ENCODE results near the gene LHX4. TPM values are rescaled to one million over a fixed set of nuclear protein-coding genes. Genes with fewer than 3 reads are reported as not detected.
A peak's percentile ranks its signal among the peaks of the same experiment; 100 is the strongest.

The LHX4 gene
- total and polyA plus RNA-seq, 4 donors, result under 0.01 to 0.19 (median 0.05) TPM

DNA sequence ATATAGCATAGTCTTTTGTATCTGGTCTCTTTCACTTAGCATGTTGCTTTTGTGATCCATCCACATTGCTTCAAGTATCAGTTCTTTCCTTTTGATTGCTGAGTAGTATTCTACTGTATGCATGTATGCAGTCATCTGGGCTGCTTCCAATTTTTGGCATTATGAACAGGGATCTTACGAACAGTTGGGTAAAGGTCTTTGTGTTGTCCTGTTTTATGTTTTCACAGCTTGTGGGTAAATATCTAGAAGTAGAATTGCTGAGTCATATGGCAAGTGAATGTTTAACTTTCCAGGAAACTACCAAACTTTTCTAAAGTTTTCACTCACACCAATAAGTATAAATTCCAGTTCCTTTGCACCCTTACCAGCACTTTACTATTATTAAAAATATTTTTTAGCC lies 60.9 kb downstream of the LHX4 start:
- Histone ChIP-seq H3K27ac (ENCODE audit: low read depth in 1 of 2, low read length in 2 of 2) (no peak overlapping the region), H3K27me3 (ENCODE audit: control insufficient read depth in 4 of 4, insufficient read depth in 4 of 4, low read length in 3 of 4) (no peaks in the 10 kb centered on the region), H3K4me3 (ENCODE audit: low read depth in 1 of 3, low read length in 3 of 3) (no peak overlapping the region), H3K9me3 (ENCODE audit: control insufficient read depth in 4 of 4, low read length in 3 of 4) (no peaks in the 10 kb centered on the region), H3K36me3 (ENCODE audit: control insufficient read depth in 4 of 4, insufficient read depth in 3 of 4, low read depth in 1 of 4, low read length in 3 of 4) (no peaks in the 10 kb centered on the region), H3K4me1 (ENCODE audit: control insufficient read depth in 4 of 4, insufficient read depth in 4 of 4, low read length in 3 of 4) (peaks cover 0 to 6% (median 0%) of the 10 kb centered on the region in 4 donors), H3K9ac (ENCODE audit: low read depth in 1 of 2, low read length in 2 of 2) (no peak overlapping the region)
- 29% methylated on average over 1 of the region's 1 CpG for WGBS
- TF ChIP-seq JUND (IDR thresholded peaks at IDR 0.05) (peak in 1 of 2 donors; percentile 60), FOXA1 (IDR thresholded peaks at IDR 0.05) (no peak), FOXA2 (IDR thresholded peaks at IDR 0.05) (peak; percentile 48), HNF4G (IDR thresholded peaks at IDR 0.05) (no peak), SP1 (IDR thresholded peaks at IDR 0.05) (peak; percentile 54), HNF4A (conservative IDR thresholded peaks at IDR 0.05) (peak; percentile 41 to 65), EGR1 (IDR thresholded peaks at IDR 0.05; ENCODE audit: low read depth in 2 of 2) (no peak), TAF1 (conservative IDR thresholded peaks at IDR 0.05) (no peak), RXRA (IDR thresholded peaks at IDR 0.05) (peak; percentile 18 to 52), YY1 (IDR thresholded peaks at IDR 0.05) (peak; percentile 26), GABPA (IDR thresholded peaks at IDR 0.05 in 1 of 2, conservative IDR thresholded peaks at IDR 0.05 in 1 of 2) (no peak), RAD21 (IDR thresholded peaks at IDR 0.05) (peak in 1 of 2 donors; percentile 9), NR2F2 (IDR thresholded peaks at IDR 0.05) (no peak)
- TF ChIP-seq, protein P1, sequence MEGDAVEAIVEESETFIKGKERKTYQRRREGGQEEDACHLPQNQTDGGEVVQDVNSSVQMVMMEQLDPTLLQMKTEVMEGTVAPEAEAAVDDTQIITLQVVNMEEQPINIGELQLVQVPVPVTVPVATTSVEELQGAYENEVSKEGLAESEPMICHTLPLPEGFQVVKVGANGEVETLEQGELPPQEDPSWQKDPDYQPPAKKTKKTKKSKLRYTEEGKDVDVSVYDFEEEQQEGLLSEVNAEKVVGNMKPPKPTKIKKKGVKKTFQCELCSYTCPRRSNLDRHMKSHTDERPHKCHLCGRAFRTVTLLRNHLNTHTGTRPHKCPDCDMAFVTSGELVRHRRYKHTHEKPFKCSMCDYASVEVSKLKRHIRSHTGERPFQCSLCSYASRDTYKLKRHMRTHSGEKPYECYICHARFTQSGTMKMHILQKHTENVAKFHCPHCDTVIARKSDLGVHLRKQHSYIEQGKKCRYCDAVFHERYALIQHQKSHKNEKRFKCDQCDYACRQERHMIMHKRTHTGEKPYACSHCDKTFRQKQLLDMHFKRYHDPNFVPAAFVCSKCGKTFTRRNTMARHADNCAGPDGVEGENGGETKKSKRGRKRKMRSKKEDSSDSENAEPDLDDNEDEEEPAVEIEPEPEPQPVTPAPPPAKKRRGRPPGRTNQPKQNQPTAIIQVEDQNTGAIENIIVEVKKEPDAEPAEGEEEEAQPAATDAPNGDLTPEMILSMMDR (IDR thresholded peaks at IDR 0.05; ENCODE audit: low read depth, low read length, missing input control), result no peak
- TF ChIP-seq, protein P2, sequence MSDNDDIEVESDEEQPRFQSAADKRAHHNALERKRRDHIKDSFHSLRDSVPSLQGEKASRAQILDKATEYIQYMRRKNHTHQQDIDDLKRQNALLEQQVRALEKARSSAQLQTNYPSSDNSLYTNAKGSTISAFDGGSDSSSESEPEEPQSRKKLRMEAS (IDR thresholded peaks at IDR 0.05), result no peak
- TF ChIP-seq, protein P3, sequence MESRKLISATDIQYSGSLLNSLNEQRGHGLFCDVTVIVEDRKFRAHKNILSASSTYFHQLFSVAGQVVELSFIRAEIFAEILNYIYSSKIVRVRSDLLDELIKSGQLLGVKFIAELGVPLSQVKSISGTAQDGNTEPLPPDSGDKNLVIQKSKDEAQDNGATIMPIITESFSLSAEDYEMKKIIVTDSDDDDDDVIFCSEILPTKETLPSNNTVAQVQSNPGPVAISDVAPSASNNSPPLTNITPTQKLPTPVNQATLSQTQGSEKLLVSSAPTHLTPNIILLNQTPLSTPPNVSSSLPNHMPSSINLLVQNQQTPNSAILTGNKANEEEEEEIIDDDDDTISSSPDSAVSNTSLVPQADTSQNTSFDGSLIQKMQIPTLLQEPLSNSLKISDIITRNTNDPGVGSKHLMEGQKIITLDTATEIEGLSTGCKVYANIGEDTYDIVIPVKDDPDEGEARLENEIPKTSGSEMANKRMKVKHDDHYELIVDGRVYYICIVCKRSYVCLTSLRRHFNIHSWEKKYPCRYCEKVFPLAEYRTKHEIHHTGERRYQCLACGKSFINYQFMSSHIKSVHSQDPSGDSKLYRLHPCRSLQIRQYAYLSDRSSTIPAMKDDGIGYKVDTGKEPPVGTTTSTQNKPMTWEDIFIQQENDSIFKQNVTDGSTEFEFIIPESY (IDR thresholded peaks at IDR 0.05), result peak; percentile 30
- TF ChIP-seq, protein P4, sequence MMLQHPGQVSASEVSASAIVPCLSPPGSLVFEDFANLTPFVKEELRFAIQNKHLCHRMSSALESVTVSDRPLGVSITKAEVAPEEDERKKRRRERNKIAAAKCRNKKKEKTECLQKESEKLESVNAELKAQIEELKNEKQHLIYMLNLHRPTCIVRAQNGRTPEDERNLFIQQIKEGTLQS (IDR thresholded peaks at IDR 0.05), result peak; percentile 17
- TF ChIP-seq, protein P5, sequence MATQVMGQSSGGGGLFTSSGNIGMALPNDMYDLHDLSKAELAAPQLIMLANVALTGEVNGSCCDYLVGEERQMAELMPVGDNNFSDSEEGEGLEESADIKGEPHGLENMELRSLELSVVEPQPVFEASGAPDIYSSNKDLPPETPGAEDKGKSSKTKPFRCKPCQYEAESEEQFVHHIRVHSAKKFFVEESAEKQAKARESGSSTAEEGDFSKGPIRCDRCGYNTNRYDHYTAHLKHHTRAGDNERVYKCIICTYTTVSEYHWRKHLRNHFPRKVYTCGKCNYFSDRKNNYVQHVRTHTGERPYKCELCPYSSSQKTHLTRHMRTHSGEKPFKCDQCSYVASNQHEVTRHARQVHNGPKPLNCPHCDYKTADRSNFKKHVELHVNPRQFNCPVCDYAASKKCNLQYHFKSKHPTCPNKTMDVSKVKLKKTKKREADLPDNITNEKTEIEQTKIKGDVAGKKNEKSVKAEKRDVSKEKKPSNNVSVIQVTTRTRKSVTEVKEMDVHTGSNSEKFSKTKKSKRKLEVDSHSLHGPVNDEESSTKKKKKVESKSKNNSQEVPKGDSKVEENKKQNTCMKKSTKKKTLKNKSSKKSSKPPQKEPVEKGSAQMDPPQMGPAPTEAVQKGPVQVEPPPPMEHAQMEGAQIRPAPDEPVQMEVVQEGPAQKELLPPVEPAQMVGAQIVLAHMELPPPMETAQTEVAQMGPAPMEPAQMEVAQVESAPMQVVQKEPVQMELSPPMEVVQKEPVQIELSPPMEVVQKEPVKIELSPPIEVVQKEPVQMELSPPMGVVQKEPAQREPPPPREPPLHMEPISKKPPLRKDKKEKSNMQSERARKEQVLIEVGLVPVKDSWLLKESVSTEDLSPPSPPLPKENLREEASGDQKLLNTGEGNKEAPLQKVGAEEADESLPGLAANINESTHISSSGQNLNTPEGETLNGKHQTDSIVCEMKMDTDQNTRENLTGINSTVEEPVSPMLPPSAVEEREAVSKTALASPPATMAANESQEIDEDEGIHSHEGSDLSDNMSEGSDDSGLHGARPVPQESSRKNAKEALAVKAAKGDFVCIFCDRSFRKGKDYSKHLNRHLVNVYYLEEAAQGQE (IDR thresholded peaks at IDR 0.05), result no peak
- no peak for DNase-seq (ENCODE audit: low spot score)

Data from liver (tissue), 9 donors.